Astrocyte (in vitro differentiated cells and primary cell): ENCODE measurements around the gene CEP57. TPM values are rescaled to one million over a fixed set of nuclear protein-coding genes. Genes with fewer than 3 reads are reported as not detected.
"Not testable (repeated sequence)": the region's sequence is repeated elsewhere in the genome, so short reads cannot be mapped to it uniquely, and the experiment has no call there.

Experiments
- DNase-seq: peaks from one replicate; pipeline ENCODE4 v3.0.0-alpha.2; 2010; ENCODE audit warnings: low read depth
- FAIRE-seq: peaks from 2 replicates; lab custom pipeline; 2011; peaks lifted over from hg19 to GRCh38; lab: Jason Lieb, UNC
- H2AFZ ChIP-seq: 2 replicates; pipeline ENCODE4 v1.6.0; 2012; ENCODE audit warnings: low read depth, low read length, inconsistent platforms
- H3K27ac ChIP-seq: 2 replicates; pipeline ENCODE4 v1.5.1; 2011; ENCODE audit warnings: low read depth, low read length, inconsistent platforms
- H3K27me3 ChIP-seq: 2 replicates; pipeline ENCODE4 v1.6.0; 2011; ENCODE audit warnings: low read length, inconsistent platforms; ENCODE audit not compliant: insufficient read depth
- H3K36me3 ChIP-seq: 2 replicates; pipeline ENCODE4 v1.5.1; 2011; ENCODE audit warnings: low read length, inconsistent platforms; ENCODE audit not compliant: insufficient read depth
- H3K4me1 ChIP-seq: 2 replicates; pipeline ENCODE4 v1.5.1; 2011; ENCODE audit warnings: low read length, inconsistent platforms; ENCODE audit not compliant: insufficient read depth
- H3K4me2 ChIP-seq: 2 replicates; pipeline ENCODE4 v1.6.0; 2012; ENCODE audit warnings: low read length, inconsistent platforms
- H3K4me3 ChIP-seq: 2 replicates; pipeline ENCODE4 v1.5.1; 2011; ENCODE audit warnings: low read depth, mild to moderate bottlenecking, low read length, inconsistent platforms; ENCODE audit not compliant: insufficient read depth
- H3K79me2 ChIP-seq: 2 replicates; pipeline ENCODE4 v1.6.0; 2012; ENCODE audit warnings: mild to moderate bottlenecking, low read length, inconsistent platforms; ENCODE audit not compliant: insufficient read depth
- H3K9ac ChIP-seq: 2 replicates; pipeline ENCODE4 v1.6.0; 2012; ENCODE audit warnings: mild to moderate bottlenecking, low read length, inconsistent platforms
- H3K9me3 ChIP-seq: 2 replicates; pipeline ENCODE4 v1.5.1; 2012; ENCODE audit warnings: low read depth, mild to moderate bottlenecking, low read length, inconsistent platforms; ENCODE audit not compliant: insufficient read depth
- H4K20me1 ChIP-seq: 2 replicates; pipeline ENCODE4 v1.6.0; 2012; ENCODE audit warnings: low read length, inconsistent platforms; ENCODE audit not compliant: insufficient read depth
- H3K27ac Mint-ChIP-seq: one replicate; pipeline ENCODE4 v1.8.0; 2021; ENCODE audit warnings: mild to moderate bottlenecking, mixed read lengths; ENCODE audit not compliant: unreplicated experiment
- H3K27me3 Mint-ChIP-seq: one replicate; pipeline ENCODE4 v1.8.0; 2021; ENCODE audit warnings: low read depth, mixed read lengths; ENCODE audit not compliant: unreplicated experiment
- H3K36me3 Mint-ChIP-seq: one replicate; pipeline ENCODE4 v1.8.0; 2021; ENCODE audit warnings: low read depth, mixed read lengths; ENCODE audit not compliant: unreplicated experiment
- H3K4me1 Mint-ChIP-seq: one replicate; pipeline ENCODE4 v1.8.0; 2021; ENCODE audit warnings: low read depth, mixed read lengths; ENCODE audit not compliant: unreplicated experiment
- H3K4me3 Mint-ChIP-seq: one replicate; pipeline ENCODE4 v1.8.0; 2021; ENCODE audit warnings: mild to moderate bottlenecking, moderate library complexity, mixed read lengths; ENCODE audit not compliant: unreplicated experiment
- H3K9me3 Mint-ChIP-seq: one replicate; pipeline ENCODE4 v1.8.0; 2021; ENCODE audit warnings: mild to moderate bottlenecking, mixed read lengths; ENCODE audit not compliant: unreplicated experiment
- EZH2 ChIP-seq: IDR thresholded peaks from 2 replicates; pipeline ENCODE4 v1.6.1; 2012; ENCODE audit warnings: mild to moderate bottlenecking, low read length, inconsistent platforms; ENCODE audit not compliant: insufficient read depth
- total RNA-seq: library from RNA; stranded (reverse); gene quantifications from 2 replicates; pipeline ENCODE4 v1.2.1, GENCODE V29; 2021
- TF ChIP-seq, protein P1 (sequence below): IDR thresholded peaks from 2 replicates; pipeline ENCODE4 v1.5.1; 2011; ENCODE audit warnings: low read depth, mild to moderate bottlenecking, inconsistent platforms, low read length, moderate library complexity; ENCODE audit not compliant: insufficient read depth

Gene CEP57
- total RNA-seq, 1 donor from 2014 or later = 23.5 TPM

DNA sequence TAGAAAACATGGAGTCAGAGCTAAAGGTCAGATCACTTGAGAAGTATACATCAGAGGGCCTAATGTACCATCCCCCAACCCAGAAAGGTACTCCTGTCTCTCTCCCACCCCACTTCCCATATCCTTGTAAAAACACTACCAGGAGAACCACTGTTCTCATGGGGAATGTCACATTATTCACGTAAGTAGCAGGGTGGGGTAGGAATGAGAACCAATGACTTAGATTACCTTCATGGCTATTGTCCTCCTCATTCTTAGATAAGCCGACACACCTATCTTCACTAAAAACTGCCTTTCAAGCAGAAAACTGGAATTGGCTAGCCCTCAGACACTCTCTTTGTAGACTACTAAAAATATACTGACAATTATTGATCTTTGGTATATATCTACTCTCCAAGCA, 63.6 kb downstream of the CEP57 start:
- no peak for FAIRE-seq
- no peak for DNase-seq
- peaks cover 30% of the 10 kb centered on the region for H3K36me3 ChIP-seq
- no peaks in the 10 kb centered on the region for H3K9me3 ChIP-seq
- Mint-ChIP-seq H3K27me3 (no peaks in the 10 kb centered on the region), H3K27ac (no peak overlapping the region), H3K9me3 (no peaks in the 10 kb centered on the region), H3K4me1 (no peaks in the 10 kb centered on the region), H3K4me3 (no peak overlapping the region), H3K36me3 (peaks cover 4% of the 10 kb centered on the region)
- no peaks in the 10 kb centered on the region for H3K27me3 ChIP-seq
- H3K4me3 ChIP-seq = no peak overlapping the region
- H4K20me1 ChIP-seq = no peaks in the 10 kb centered on the region
- H3K4me1 ChIP-seq = peaks cover 11% of the 10 kb centered on the region
- H2AFZ ChIP-seq = no peak overlapping the region
- H3K27ac ChIP-seq = no peak overlapping the region
- no peaks in the 10 kb centered on the region for H3K79me2 ChIP-seq
- no peak overlapping the region for H3K4me2 ChIP-seq
- no peak overlapping the region for H3K9ac ChIP-seq
- TF ChIP-seq, protein P1, sequence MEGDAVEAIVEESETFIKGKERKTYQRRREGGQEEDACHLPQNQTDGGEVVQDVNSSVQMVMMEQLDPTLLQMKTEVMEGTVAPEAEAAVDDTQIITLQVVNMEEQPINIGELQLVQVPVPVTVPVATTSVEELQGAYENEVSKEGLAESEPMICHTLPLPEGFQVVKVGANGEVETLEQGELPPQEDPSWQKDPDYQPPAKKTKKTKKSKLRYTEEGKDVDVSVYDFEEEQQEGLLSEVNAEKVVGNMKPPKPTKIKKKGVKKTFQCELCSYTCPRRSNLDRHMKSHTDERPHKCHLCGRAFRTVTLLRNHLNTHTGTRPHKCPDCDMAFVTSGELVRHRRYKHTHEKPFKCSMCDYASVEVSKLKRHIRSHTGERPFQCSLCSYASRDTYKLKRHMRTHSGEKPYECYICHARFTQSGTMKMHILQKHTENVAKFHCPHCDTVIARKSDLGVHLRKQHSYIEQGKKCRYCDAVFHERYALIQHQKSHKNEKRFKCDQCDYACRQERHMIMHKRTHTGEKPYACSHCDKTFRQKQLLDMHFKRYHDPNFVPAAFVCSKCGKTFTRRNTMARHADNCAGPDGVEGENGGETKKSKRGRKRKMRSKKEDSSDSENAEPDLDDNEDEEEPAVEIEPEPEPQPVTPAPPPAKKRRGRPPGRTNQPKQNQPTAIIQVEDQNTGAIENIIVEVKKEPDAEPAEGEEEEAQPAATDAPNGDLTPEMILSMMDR = no peak
- TF ChIP-seq EZH2 = no peak

DNA sequence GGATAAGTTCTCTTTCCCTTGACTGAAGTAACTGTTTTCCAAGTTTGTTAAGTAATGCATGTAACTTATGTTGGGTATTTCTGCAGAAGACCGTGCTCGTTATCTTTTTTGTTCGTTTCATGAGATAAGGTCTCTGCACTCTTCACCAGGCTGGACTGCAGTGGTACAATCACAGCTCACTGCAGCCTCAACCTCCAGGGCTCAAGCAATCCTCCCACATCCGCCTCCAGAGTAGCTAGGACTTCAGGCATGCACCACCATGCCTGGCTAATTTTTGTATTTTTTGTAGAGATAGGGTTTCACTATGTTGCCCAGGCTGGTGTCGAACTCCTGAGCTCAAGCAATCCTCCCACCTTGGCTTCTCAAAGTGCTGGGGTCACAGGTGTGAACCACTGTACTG, 64.1 kb downstream of the CEP57 start:
- H3K36me3 Mint-ChIP-seq, H3K4me1 ChIP-seq, H2AFZ ChIP-seq, FAIRE-seq, H3K4me3 ChIP-seq, H3K4me3 Mint-ChIP-seq, H3K4me1 Mint-ChIP-seq, H3K27ac Mint-ChIP-seq, DNase-seq, H3K27me3 ChIP-seq, H3K79me2 ChIP-seq, H4K20me1 ChIP-seq, H3K27ac ChIP-seq, H3K9me3 ChIP-seq, H3K9me3 Mint-ChIP-seq, H3K9ac ChIP-seq, H3K4me2 ChIP-seq, H3K27me3 Mint-ChIP-seq: not testable (repeated sequence)
- peaks cover 30% of the 10 kb centered on the region for H3K36me3 ChIP-seq

DNA sequence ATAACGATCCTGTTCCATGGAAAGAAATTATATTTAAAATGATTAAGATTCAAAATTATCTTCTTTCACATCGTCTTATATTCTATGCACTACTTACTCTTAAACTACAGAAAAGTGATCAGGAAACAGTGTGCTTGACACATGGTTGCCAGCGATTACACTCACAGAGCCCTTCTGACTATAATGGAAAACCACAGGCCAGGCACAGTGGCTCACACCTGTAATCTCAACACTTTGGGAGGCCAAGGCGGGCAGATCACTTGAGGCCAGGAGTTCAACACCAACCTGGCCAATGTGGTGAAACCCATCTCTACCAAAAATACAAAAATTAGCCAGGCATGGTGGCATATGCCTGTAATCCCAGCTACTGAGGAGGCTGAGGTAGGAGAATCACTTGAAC, 69.7 kb downstream of the CEP57 start:
- not testable (repeated sequence) for H3K27me3 Mint-ChIP-seq, H3K9me3 Mint-ChIP-seq, H3K9ac ChIP-seq, DNase-seq, H3K4me3 Mint-ChIP-seq, H3K27ac Mint-ChIP-seq, H3K27me3 ChIP-seq, H4K20me1 ChIP-seq, H2AFZ ChIP-seq, H3K4me3 ChIP-seq, H3K79me2 ChIP-seq, H3K4me2 ChIP-seq, H3K36me3 Mint-ChIP-seq, H3K27ac ChIP-seq, FAIRE-seq, H3K9me3 ChIP-seq
- Histone ChIP-seq H3K36me3 (peaks cover 31% of the 10 kb centered on the region), H3K4me1 (peaks cover 16% of the 10 kb centered on the region)
- H3K4me1 Mint-ChIP-seq = peaks cover 28% of the 10 kb centered on the region
